RCC 7860 (cell line): ENCODE measurements around the gene BICD2.

ENCODE experiments used
- DNase-seq: peaks from one replicate; pipeline ENCODE4 v3.0.0-alpha.2; 2015; ENCODE audit warnings: low spot score
- FAIRE-seq: peaks from 2 replicates; lab custom pipeline; 2012; peaks lifted over from hg19 to GRCh38; lab: Jason Lieb, UNC

Gene BICD2

DNA sequence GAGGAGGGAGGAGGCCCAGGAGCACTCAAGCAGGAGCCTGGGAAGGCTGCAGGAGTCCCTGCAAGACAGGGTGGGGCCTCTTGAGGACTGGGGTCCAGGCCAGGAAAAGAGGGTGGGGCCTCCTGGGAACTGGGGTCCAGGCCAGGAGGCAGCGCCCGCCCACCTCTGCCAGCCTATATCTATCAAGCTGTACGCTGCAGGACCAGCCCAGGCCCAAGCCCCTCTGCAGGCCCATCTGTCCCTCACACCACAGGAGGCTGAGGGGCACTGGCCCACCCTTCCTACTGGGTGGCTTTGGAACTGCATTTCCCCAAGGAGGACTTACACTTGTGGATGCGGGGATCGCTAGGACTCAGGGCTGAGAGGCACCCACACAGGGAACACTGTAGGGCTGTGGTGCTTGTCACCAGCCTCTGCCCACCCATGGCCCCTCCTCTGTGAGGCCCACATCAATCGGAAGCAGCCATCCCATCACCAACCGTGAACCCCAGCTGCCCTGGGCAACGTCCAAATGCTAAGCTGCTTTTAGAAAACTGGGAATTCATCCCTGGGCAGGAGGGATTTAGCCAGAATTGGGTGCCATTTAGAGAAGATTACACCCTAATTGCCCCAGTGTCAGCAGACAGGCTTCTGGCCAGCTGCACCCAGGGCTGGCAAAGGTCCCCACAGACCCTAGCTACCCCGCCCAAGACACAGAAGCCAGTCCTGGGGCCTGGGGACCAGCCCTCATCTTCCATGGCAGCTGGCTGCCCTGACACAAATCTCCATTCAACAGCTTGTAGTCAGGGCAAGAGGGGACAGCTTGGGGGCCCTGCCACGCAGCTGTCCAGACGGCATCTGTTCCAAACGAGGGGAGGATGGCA is 15.3 kb downstream of the BICD2 start:
- FAIRE-seq: no peak
- DNase-seq: no peak

DNA sequence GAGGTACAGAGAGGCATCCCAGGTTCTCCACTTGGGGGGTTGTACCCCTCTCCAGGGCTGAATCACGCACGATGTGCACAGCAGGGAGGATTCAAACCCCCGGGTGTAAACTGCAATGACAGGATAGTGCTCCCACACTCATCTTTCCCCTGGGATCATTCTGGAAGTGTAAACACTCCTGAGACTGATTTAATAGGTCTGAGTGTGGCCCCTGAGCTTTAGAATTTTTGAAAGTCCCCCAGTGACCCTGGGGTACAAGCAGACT is 16.5 kb downstream of the BICD2 start:
- DNase-seq (no peak), FAIRE-seq (no peak)

DNA sequence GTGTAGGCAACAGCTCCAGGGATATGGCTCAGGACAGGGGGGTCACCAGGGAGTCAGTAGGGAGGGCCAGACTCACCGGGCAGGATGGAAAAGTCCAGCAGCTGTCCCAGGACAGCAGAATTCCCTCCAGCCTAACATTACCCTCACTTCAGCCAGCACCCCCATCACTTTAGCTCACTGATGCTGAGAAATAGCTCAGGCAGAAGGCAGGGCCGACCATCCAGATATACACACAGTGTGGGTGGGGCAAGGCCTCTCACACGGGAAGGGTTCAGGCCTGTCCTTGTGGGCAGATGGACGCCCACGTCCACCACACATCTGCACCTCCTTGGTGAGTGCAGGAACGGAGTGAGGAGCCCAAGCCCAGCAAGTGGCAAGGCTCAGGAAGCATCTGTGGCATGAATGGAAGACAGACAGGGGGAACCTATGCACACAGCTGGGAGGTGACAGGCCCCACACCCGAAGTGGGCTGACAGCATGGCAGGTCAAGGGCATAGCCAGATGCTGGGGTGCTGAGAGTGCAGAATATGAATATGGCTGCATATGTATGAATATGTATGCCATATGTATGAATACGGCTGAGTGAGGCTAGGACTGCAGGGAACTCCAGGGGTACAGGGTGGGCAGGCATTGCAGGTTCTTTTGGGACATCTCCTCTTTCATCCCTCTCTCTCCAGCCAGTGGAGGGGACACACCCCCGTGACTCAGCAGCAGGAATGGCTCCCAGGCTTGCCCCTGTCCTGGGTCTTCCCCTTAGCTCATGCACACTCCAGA is 17.0 kb downstream of the BICD2 start:
- DNase-seq: no peak
- FAIRE-seq: no peak

DNA sequence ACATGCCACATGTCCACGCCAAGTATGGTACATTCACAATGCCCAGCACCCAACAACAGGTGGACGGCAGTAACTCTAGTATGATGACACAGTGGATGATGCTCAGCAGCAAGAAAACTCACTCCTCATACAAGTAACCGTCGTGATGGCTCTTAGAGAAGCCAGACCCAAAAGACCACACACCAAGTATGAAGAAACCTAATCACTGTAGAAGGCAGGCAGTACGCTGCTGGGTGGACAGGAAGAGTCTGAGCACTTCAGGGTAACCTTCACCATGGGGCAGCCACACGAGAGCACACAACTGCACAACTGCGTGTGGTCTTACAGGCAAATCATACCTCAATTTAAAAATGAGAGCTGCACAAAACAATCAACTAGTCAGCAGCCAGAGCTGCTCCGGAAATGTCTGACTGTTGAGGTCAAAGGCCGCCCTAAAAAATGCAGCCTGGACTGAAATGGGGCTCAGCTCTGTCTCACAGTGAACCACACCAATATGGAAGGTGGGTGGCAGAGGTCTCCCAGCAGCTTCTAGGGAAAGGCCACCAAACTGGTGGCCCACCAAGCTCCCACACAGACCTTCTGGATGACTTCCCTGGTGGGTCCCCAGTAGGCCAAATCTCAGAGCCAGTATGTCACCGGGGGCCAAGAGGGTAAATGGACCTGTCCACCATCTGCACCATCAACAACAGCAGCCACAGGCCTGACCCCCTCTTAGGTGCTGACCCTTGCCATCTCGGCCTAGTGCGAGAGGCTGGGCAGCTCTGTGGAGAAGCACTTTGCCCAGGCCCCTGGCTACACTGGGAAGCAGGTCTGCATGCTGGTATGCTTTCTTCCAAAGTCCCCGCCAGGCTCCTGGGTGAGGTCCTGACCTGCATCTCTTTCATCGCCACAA is 17.8 kb downstream of the BICD2 start:
- FAIRE-seq (no peak), DNase-seq (no peak)

DNA sequence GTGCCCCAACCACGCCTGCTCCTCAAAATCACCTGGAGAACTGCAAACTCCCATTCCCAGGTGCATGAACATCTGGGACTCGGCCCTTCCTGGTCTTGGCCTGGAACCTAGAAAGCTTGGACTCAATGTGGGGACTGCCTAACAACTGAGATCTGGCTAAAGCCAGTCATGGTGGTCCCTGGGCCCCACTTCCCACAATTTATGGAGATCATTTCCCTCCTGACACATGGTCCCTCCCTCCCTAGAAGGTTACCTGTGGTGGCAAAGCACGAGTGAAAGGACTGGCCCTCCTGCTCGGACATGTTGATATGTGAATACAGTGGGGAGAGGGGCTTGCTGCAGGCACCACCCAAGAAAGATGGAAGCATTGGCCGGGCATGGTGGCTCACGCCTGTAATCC is 18.8 kb downstream of the BICD2 start:
- DNase-seq: no peak
- FAIRE-seq: no peak

DNA sequence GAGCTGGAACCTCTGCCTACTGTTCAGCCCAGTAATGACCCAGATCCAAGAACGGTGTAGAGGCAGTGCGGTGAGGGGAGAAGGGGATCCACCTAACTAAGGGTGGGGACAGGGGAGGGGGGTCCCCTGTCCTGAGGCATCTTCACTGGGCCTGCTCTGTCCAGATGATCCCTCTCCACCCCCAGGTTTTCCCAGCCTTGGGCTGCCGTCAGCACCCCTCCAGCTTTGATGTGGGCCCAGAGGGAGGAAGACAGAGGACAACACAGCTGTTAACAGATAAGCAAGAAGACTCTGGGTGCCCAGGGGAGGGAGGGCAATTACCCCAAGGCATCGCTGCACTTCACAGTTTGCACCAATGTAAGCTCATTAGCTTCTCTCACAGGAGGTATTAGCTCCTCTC is 19.3 kb downstream of the BICD2 start:
- no peak for DNase-seq
- no peak for FAIRE-seq

DNA sequence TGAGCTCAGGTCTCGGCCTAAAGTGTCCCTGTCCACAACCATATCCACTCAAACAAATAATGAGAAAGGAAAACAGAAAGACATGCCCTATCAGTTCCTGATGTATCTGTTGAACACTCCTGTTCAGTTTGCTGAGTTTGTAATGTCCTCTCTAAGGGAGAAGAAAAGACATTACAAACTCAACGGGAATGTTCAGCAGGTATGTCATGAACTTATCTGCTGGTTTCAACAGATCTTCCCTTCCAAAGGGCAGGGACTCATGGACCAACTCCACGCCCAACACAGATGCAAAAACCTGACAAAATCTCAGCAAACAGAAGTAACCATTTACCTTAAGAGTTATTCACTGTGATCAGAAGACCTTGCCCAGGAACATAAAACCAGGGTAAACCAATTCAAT is 23.7 kb downstream of the BICD2 start:
- FAIRE-seq (no peak), DNase-seq (no peak)

DNA sequence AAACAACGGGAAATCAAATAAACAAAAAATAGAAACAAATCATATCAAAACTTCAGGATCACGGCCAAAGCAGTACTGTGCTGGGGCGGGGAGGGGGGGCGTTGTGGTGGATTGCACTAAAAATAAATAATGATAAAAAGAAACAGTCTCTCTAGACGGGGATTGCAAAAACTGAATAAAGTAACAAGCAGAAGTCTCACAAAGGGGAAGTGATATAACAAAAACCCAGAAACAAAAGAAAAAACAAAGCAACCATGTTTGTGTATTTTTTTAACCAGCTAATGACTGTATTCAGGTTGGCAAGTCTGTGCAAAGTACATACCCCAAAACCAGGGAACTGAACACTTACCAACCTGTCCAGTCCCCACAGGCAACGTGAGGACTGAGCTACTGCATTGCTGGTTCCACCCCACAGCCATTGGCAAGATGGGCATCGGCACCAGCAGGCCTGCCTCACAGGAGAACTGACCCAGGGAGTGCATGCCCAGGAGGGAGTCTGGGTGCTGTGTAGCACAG is 24.1 kb downstream of the BICD2 start:
- no peak for FAIRE-seq
- DNase-seq: no peak

DNA sequence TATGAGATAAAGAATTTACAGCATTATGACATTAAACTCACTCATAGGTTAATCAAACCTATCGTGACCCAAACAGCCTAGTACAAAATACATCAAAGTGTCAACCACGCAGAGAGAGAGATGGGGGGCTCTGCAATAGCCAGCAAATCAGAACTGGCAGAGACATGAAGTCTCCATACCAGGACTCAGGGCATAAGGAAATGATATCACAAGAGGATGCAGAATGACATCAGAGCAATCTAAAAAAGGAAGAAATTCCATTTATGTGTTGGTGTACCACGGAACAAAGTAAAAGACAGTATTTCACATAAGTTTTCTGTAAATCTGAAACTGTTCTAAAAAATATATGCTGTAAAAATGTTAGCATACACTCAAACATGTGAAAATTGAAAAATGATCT is 24.6 kb downstream of the BICD2 start:
- DNase-seq: no peak
- no peak for FAIRE-seq

DNA sequence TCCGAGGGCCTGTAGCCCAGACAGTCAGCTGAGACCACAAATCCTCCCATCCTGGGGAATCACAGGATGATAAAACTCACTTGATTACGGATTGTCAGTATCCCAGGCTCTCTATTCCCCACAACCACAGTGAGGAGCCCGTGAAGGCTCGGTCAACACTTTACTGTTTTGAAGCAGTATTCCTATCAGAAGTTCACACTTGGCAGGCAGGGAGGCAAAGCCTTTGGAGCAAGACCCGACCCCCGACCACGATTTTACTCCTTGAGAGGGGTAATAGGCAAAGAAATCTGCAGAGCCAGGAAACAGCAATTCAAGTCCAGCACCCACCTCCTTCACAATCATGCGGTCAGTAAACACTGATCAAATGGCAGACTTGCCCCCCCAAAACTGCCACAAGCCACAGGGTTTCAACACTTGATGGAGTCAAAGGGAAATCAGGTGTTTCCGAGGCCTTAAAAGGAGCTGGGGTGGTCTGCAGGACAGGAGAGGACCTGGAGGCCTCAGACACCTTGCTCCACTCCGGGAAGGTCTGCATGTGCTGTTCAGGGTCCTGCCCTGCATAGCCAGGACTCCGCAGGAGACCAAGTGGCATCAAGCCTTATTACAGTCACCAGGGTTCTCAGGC is 25.2 kb downstream of the BICD2 start:
- FAIRE-seq: no peak
- no peak for DNase-seq

DNA sequence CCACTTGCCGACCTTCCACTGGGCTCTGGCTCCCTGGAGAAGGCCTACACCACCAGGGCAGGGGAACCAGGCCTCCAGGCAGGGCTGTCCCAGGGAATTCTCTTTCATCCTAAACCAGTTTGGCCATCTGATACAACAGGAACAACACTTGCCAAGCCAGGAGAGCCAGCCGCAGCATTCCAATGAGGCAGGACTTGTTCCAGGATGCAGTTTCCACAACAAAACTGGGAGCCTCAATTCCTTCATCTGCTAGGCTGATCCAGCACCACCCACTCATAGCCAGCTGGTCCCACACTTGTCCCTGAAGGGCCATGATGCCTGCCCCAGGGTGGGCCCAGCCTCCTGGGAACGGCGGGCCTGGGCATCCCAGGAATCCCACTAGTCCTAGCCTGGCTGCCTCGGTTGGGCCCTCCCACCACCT is 26.0 kb downstream of the BICD2 start:
- FAIRE-seq (no peak), DNase-seq (no peak)

DNA sequence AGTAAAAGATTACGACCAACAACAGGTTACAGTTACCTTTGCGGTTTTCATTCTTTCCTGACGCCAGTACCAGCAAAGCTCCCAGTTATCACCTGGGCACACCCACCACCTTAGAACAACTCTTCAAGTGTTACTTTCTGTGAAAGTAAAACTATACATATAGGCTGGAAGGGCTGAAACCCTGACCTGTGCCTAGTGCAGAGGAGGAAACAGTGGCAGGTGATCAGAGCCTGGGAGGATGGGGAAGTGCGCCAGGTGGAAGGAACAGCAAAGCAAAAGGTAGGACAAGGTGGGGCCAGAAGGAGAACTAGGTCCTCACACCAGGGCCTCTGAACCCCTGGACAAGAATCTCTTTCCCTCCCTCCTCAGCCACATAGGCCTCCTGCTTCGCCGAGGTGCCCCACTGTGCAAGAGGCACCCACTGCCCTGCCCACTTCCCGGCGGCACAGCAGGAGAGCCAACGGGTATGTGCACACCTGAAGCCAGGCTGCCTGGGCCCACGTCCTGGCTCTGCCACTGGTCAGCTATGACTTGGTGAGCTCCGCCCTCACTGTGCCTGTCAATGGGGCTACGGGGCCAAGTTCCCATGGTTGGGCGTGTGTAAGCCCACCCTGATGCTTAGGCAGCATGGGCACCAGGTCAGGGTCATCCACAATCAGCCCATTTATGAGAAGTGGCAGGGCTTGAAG is 26.9 kb downstream of the BICD2 start:
- FAIRE-seq (no peak), DNase-seq (no peak)

DNA sequence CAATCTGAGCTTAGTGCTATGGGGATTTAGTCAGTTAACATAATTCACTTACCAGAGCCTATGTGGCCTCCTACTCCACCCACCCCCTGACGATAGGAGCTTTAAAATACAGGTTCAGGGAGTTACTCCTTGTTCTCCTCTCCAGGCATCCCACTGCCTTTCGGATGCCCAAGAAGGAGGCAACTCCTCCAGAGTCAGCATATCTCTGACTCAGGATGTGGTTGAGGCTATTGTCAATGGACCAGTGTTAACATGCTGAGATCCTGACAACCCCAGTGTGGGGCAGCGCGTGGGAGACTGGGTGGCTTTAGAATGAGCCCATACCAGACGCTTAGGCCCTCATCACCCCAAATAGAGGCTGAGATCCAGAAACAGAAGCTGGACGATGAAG is 27.4 kb downstream of the BICD2 start:
- FAIRE-seq: no peak
- DNase-seq: no peak

DNA sequence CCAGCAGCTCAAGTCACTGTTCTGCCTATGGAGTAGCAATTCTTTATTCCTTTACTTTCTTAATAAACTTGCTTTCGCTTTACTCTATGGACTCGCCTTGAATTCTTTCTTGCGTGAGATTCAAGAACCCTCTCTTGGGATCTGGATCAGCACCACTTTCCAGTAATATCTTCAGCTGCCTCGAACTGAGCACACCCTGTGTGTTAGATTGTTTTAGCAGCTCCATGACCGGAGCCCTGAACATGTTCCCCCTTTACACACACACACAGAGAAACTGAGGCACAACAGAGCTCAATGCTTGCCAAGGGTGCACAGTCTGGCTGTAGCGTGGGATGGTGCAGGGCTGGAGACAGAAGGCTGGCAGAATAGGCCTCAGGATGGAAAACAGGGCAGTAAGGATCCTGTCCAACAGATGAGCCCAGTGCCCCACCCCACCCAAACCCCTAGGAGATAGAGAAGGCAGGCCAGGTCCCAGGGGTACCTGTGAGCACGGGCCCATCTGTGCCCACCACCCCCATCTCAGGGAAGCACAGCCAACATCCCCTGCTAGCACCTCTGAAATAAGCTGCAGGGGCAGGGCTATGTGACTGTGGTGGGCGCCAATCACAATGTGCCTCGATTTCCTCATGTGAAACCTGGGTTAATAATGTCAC is 27.9 kb downstream of the BICD2 start:
- no peak for DNase-seq
- FAIRE-seq: no peak

DNA sequence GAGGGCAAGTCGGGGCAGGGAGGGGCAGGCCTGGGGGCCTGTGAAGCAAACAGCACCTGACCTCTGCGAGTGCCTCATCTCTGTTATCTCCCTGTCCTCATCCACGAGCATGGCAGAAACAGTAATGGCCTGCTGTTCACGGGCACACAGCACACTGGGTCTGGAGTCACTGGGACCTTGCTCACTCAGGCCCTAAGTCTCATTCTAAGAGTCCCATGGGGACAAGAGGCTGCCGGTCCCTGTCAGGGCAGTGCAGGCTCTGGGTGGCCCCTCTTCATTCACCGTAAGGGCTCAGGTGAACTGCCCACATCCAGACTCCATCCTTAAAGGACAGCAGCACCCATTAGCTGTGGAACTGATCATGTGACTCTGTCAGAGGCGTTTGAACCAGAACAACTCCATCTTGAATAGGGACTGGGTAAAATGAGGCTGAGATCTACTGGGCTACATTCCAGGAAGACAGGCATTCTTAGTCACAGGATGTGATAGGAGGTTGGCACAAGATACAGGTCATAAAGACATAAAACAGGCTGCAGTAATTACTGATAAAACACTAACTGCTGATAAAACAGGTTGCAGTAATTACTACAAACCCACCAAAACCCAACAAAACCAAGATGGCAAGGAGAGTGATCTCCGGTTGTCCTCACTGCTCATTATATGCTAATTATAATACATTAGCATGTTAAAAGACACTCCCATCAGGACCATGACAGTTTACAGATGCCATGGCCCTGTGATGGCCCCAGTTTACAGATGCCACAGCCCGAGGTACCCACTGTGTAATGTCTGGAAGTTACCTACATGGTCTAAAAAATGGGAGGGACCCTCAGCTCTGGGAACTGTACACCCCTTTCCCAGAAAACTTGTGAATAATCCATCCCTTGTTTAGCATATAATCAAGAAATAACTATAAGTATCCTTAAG is 28.7 kb downstream of the BICD2 start:
- FAIRE-seq (no peak), DNase-seq (peak; percentile 20)

DNA sequence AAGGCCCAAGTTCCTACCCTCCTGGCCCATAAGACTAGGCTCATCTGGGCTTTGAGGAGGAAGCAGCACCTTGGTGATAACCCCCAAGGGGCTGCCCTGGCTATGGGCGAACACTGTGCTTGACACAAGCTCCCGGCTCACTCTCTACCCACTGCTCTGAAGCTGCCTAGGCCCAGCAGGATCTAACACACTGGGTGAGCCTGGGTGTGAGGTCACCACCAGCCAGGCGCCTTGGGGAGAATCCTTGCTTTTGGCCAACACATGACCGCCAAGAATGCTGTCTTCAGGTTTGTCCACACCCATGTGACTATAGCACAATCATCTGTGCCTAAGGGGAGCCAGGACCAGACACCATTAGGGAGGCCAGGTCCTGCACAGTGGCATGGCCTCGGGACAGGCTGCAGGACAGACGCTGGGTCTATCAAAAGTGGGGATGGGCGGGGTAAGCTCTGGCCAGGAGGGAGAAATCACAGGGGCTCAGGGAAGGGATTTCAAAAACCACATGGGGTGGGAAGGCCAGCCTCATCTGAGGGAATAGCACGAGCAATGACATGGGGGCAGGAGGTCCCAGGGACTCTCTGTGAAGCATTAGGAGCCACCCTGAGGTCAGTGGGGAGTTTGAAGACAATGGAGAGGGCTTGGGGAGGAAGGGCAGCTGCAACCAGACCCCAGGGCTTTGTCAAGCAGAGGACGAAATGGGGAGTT is 29.6 kb downstream of the BICD2 start:
- no peak for DNase-seq
- no peak for FAIRE-seq

DNA sequence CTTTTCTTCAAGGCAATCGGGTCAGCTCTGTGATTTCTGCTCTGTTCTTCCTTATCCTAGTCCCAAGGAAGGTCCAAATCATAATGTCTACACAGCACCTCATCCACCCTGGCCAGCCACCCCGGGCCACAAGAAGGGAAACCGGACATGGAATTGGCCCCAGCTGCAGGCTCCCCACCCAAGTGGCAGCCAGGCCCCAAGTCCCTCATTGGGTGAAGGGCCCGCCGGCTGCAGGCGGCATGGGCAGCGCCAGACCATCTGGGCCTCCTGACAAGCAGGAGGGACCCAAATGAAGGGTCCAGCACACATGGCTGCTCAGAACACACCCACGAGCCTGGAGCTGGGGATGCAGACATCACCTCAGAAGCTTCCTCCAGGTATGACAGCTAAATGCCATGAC is 33.7 kb downstream of the BICD2 start:
- no peak for DNase-seq
- no peak for FAIRE-seq

DNA sequence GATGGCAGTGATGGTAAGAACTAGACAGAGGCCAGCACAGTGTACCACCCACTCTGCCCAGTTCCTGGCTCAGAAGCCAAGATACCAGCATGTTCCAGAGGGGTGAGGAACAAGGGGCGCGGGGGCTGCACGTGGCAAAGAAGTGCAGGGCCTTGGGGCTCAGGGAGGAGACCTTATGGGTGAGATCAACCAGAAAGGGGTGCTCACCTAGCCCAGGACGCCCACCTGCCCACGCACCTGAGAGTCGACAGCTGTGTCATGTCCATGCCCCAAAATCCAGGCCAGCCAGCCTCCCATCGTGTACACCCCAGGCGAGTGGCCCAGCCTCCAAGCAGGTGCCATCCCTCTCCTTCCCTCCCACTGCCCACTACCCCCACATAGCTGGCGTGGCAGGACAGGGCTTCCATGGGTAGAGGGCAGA is 34.9 kb downstream of the BICD2 start:
- no peak for DNase-seq
- no peak for FAIRE-seq
